ENCODE measurements around the gene ACAN.

ACAN gene

GRCh38 chr15:88797663-88798339 lies 5.4 kb upstream of the ACAN start:
- ATAC-seq, result no peak
- TF ChIP-seq CSDC2 (CRISPR knock-in tag; IDR thresholded peaks at IDR 0.05) (no peak), ZNF565 (CRISPR knock-in tag; conservative IDR thresholded peaks at IDR 0.05; ENCODE audit: low read depth) (no peak), ZFP3 (CRISPR knock-in tag; IDR thresholded peaks at IDR 0.05) (no peak), GLIS3 (CRISPR knock-in tag; IDR thresholded peaks at IDR 0.05) (no peak), PPARA (CRISPR knock-in tag; IDR thresholded peaks at IDR 0.05; ENCODE audit: borderline replicate concordance) (no peak), ZNF70 (CRISPR knock-in tag; IDR thresholded peaks at IDR 0.05) (no peak), OSR1 (CRISPR knock-in tag; IDR thresholded peaks at IDR 0.05) (no peak), ZNF8 (CRISPR knock-in tag; IDR thresholded peaks at IDR 0.05) (no peak), POU6F1 (CRISPR knock-in tag; IDR thresholded peaks at IDR 0.05; ENCODE audit: borderline replicate concordance, low read depth) (no peak), TOX (CRISPR knock-in tag; IDR thresholded peaks at IDR 0.05; ENCODE audit: borderline replicate concordance) (no peak), BACH2 (CRISPR knock-in tag; IDR thresholded peaks at IDR 0.05; ENCODE audit: borderline replicate concordance) (no peak), ZFP30 (CRISPR knock-in tag; IDR thresholded peaks at IDR 0.05) (no peak), ZC3H10 (CRISPR knock-in tag; IDR thresholded peaks at IDR 0.05) (no peak), CREB5 (CRISPR knock-in tag; IDR thresholded peaks at IDR 0.05; ENCODE audit: low read depth) (no peak)

GRCh38 chr15:88799341-88799740 lies 3.9 kb upstream of the ACAN start:
- TF ChIP-seq TCF4 (CRISPR knock-in tag; IDR thresholded peaks at IDR 0.05; ENCODE audit: borderline replicate concordance) (no peak), POU6F1 (CRISPR knock-in tag; IDR thresholded peaks at IDR 0.05; ENCODE audit: borderline replicate concordance, low read depth) (no peak), PATZ1 (CRISPR knock-in tag; IDR thresholded peaks at IDR 0.05; ENCODE audit: borderline replicate concordance) (no peak), CREB5 (CRISPR knock-in tag; IDR thresholded peaks at IDR 0.05; ENCODE audit: low read depth) (no peak), CSRNP3 (CRISPR knock-in tag; IDR thresholded peaks at IDR 0.05) (no peak), ARNTL (CRISPR knock-in tag; IDR thresholded peaks at IDR 0.05; ENCODE audit: borderline replicate concordance, low read depth) (no peak), BACH2 (CRISPR knock-in tag; IDR thresholded peaks at IDR 0.05; ENCODE audit: borderline replicate concordance) (no peak), TSHZ2 (CRISPR knock-in tag; IDR thresholded peaks at IDR 0.05) (no peak), ZNF8 (CRISPR knock-in tag; IDR thresholded peaks at IDR 0.05) (no peak), CSDC2 (CRISPR knock-in tag; IDR thresholded peaks at IDR 0.05) (no peak), ZC3H10 (CRISPR knock-in tag; IDR thresholded peaks at IDR 0.05) (no peak), SNAI2 (CRISPR knock-in tag; IDR thresholded peaks at IDR 0.05) (no peak), ISL1 (CRISPR knock-in tag; IDR thresholded peaks at IDR 0.05) (no peak)
- no peak for ATAC-seq
